ENCODE data around the gene TUT1.

TUT1 gene

GRCh38 chr11:62542111-62542745 lies 49.1 kb downstream of the TUT1 start:
- DNase-seq (ENCODE audit: low spot score) = no peak

- no peak for DNase-seq (ENCODE audit: low spot score)
These were observed 50.3 kb downstream of the TUT1 start for GRCh38 chr11:62540804-62541701.

DNA sequence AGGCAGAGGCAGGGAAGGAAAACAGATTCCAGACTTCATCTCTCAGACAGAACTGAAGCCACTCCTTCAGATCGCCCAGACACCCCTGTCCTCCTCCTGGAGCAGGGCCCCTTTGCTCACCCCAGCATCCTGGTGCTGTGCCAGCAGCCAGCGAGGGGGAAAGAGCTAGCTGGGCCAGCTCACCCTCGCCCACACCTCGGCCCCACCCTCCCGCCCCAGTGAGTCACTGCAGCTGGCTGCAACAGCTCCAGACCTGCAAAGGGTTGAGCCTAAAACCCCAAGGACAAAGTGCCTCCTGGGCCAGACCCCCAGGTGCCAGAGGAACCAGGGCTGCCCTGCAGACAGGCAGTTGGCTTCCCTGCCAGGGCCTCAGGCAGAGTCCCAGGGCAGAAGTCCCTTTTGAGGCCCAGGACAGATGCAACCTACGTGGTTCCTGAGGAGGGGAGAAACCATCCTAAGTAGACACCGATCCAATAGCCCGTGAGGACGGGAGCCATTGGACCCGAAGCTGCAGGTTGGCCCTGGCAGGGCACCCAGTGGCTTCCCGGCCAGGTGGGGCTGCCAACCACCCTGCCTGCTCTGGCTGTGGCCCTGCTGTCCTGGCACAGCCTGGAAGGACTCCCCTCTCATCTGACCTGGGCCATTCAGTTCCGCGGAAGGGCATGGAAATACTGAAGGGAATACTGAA lies 51.9 kb downstream of the TUT1 start:
- peak; percentile 61 for DNase-seq (ENCODE audit: low spot score)

- DNase-seq (ENCODE audit: low spot score) = no peak
These were observed 52.7 kb downstream of the TUT1 start for GRCh38 chr11:62538470-62539237.

- no peak for DNase-seq (ENCODE audit: low spot score)
These were observed 54.9 kb downstream of the TUT1 start for GRCh38 chr11:62536301-62536957.

GRCh38 chr11:62535802-62536201 lies 55.5 kb downstream of the TUT1 start:
- no peak for DNase-seq (ENCODE audit: low spot score)

DNA sequence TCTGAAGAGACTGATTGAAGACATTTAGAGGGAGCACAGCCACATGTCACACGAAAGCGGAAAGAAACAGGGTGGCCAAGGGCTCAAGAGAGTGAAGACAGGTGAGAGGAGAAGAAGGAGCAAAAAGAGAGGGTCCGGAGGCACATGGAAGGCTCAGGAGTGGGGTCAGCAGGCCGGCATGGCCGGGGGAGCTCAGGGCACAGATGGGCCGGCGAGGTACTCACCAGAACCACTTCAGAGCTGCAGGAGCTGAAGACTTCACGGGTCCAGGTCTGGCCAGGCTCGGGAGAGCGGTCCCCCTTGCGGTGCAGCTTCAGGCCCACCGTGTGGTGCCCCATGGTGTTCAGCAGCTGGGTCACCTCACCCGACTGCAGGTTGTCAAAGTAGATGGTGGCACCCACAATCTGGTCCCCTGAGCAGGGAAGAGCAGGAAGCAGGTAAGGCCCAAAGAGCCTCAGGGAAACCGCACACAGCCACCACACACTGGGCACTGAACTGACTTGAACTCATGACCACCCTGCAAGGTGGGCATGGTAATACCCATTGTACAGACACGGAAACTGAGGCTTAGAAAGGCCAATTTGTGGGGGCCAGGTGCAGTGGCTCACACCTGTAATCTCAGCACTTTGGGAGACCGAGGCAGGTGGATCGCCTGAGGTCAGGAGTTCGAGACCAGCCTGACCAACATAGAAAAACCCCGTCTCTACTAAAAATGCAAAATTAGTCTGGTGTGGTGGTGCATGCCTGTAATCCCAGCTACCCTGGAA lies 56.4 kb downstream of the TUT1 start:
- DNase-seq (ENCODE audit: low spot score) = no peak

DNA sequence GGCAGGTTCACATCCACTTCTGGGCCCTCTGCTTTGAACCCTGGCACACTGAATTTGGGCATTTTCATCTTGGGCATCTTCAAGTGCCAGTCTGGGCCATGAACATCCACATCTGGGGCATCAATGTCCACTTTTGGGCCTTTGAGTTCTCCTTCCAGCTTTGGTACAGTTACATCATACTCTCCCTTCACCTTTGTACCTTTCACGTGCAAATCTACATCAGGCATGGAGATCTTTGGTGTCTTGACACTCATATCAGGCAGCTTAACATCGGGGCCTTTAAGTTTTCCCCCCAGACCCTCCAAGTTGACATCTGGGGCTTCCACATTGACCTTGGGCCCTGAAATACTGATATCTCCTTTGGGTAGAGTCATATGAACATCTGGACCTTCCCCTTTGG lies 59.2 kb downstream of the TUT1 start:
- DNase-seq (ENCODE audit: low spot score) = no peak
